Heart left ventricle (tissue), 16 donors: Measurements from ENCODE around the gene KCNH5. TPM values are rescaled to one million over a fixed set of nuclear protein-coding genes. Genes with fewer than 3 reads are reported as not detected.

ENCODE experiments used
- ATAC-seq, 4 donors: fragments of 200-7000 bp; cut with Tn5 transposase; one replicate each; pipeline ENCODE4 v1.9.1; 2020 to 2022; ENCODE audit warnings: moderate library complexity in 4 of 4, mild to moderate bottlenecking in 3 of 4, moderate number of reproducible peaks in 1 of 4
- DNase-seq, 5 donors: peaks; one replicate each; pipeline ENCODE4 v3.0.0-alpha.2; 2020
- H3K27ac ChIP-seq, 12 donors: fragments of 200-600 bp; sonication (generic) in 4 of 12; one replicate each; pipeline versions ENCODE4 v1.5.0 to v1.8.0; 2016 to 2022; ENCODE audit warnings: mild to moderate bottlenecking in 2 of 12
- H3K27me3 ChIP-seq, 9 donors: fragments of 200-600 bp; sonication (generic) in 2 of 9; one replicate each; pipeline versions ENCODE4 v1.5.1 to v1.8.0; 2016 to 2022; ENCODE audit warnings: mild to moderate bottlenecking in 3 of 9
- H3K36me3 ChIP-seq, 9 donors: fragments of 200-600 bp; sonication (generic) in 2 of 9; one replicate each; pipeline versions ENCODE4 v1.5.0 to v1.8.0; 2018 to 2022; ENCODE audit warnings: mild to moderate bottlenecking in 2 of 9
- H3K4me1 ChIP-seq, 12 donors: fragments of 200-600 bp; sonication (generic) in 4 of 12; one replicate each; pipeline versions ENCODE4 v1.5.0 to v1.8.0; 2016 to 2022; ENCODE audit warnings: mild to moderate bottlenecking in 3 of 12
- H3K4me3 ChIP-seq, 12 donors: fragments of 200-600 bp; sonication (generic) in 4 of 12; one replicate each; pipeline versions ENCODE4 v1.5.0 to v1.8.0; 2017 to 2022; ENCODE audit warnings: mild to moderate bottlenecking in 9 of 12, moderate library complexity in 4 of 12
- H3K9me3 ChIP-seq, 12 donors: fragments of 200-600 bp; sonication (generic) in 4 of 12; one replicate each; pipeline versions ENCODE4 v1.5.0 to v1.8.0; 2016 to 2022; ENCODE audit warnings: mild to moderate bottlenecking in 1 of 12
- CTCF ChIP-seq, 12 donors: fragments of 200-600 bp; sonication (generic) in 4 of 12; IDR thresholded peaks; one replicate each; pipeline versions ENCODE4 v1.5.0 to v1.8.0; 2018 to 2022; ENCODE audit warnings: antibody characterized with exemption in 12 of 12, mild to moderate bottlenecking in 5 of 12
- POLR2A ChIP-seq, 2 donors: fragments of 450-650 bp; IDR thresholded peaks; one replicate each; pipeline ENCODE4 v1.6.1; 2017; ENCODE audit warnings: antibody characterized with exemption in 2 of 2, mild to moderate bottlenecking in 2 of 2, moderate library complexity in 2 of 2
- WGBS, 4 donors: extraction: QIAGEN DNeasy Blood & Tissue Kit in 2 of 4; methylation state at CpG; one replicate each; pipeline versions ENCODE4 v1.1.5 to v1.1.7; 2013 to 2018; 5-methylcytosine and 5-hydroxymethylcytosine counted together
- intact Hi-C, 10 donors: fragments of 100-400 bp; cut with DNase I; formaldehyde crosslinking; loops; one replicate each; pipeline versions ENCODE4 v1.11.1 to v1.14.2; 2022
- polyA plus RNA-seq, 2 donors: library from polyadenylated mRNA; stranded (reverse); fragments of 200-250 nt; gene quantifications; one replicate each; pipeline ENCODE4 v1.2.3, GENCODE V29; 2013
- total RNA-seq, 9 donors: library from RNA; depleted of rRNA in 2 of 9; stranded (reverse); fragments of >200 nt in 2 of 9; fragmentation: NEBNext Ultra II Directional in 3 of 9; extraction: Animal tissue kit (Norgen Biotek cat#: 25700) in 3 of 9; gene quantifications; one replicate each; pipeline versions ENCODE4 v1.1.0 to v1.2.4, GENCODE V29; 2016 to 2023
- donor health status: ischemic (EF 13 %, LVEDD 7.1; RV severe dilation, severe dysfunction).
- donor health status: healthy with polysubstance abuse.
- donor health status: DM: no; HTN: yes; CAD: no.
- donor health status: DM: no; HTN: no; CAD: no.
- donor health status: ischemic (EF 25% LVEDD 6.9; RV normal size, moderate dysfunction).
- donor health status: ischemic (EF 25% LVEDD 5.7; RV mildly dilated, moderate dysfunction).
- donor health status: healthy.
- donor health status: DM: yes; HTN: yes; CAD: no.
- donor health status: ischemic (EF 35%, LVEDD 5.7; RV mildly dilated, moderate dysfunction).
- donor health status: nonischemic (EF 11% LVEDD 7.7; RV severe dilation, severe dysfunction).
- donor health status: DM: yes; HTN: yes; CAD: no.
- donor health status: PGD.
- donor health status: ischemic (EF 29% LVEDD 5.4; RV normal size, mild dysfunction).
- donor health status: nonischemic (EF 23%, LVEDD 6.1; RV moderate dilation, normal function).

KCNH5 gene
- total and polyA plus RNA-seq, 11 donors: 0.17 to 0.66 TPM; not detected in 9

GRCh38 chr14:62662811-62663455 is 382.3 kb downstream of the KCNH5 start:
- no peak overlapping the region for H3K4me3 ChIP-seq
- DNase-seq: no peak
- H3K4me1 ChIP-seq: no peaks in the 10 kb centered on the region
- WGBS, 4 donors: 15 to 20% (median 20%) methylated on average over 11 of the region's 11 CpGs
- no peak overlapping the region for H3K27ac ChIP-seq
- no peak for TF ChIP-seq POLR2A (IDR thresholded peaks at IDR 0.05)
- no peak for TF ChIP-seq CTCF (IDR thresholded peaks at IDR 0.05)
- H3K27me3 ChIP-seq: no peaks in the 10 kb centered on the region
- ATAC-seq: no peak
- H3K9me3 ChIP-seq: no peaks in the 10 kb centered on the region
- intact Hi-C loops: no loop called here
- H3K36me3 ChIP-seq: no peaks in the 10 kb centered on the region

- intact Hi-C loops: no loop called here
- Histone ChIP-seq H3K27me3 (no peaks in the 10 kb centered on the region), H3K36me3 (no peaks in the 10 kb centered on the region), H3K4me1 (no peaks in the 10 kb centered on the region), H3K4me3 (no peak overlapping the region), H3K27ac (no peak overlapping the region), H3K9me3 (no peaks in the 10 kb centered on the region)
- 85 to 94% (median 88%) methylated on average over 1 of the region's 1 CpG for WGBS, 4 donors
- no peak for TF ChIP-seq CTCF (IDR thresholded peaks at IDR 0.05)
- TF ChIP-seq POLR2A (IDR thresholded peaks at IDR 0.05): no peak
- DNase-seq: no peak
- no peak for ATAC-seq
Observed at GRCh38 chr14:62661818-62662217, 383.4 kb downstream of the KCNH5 start.

GRCh38 chr14:62658631-62659030 is 386.6 kb downstream of the KCNH5 start:
- no peak for TF ChIP-seq POLR2A (IDR thresholded peaks at IDR 0.05)
- TF ChIP-seq CTCF (IDR thresholded peaks at IDR 0.05): no peak
- ATAC-seq (no peak), DNase-seq (no peak)
- intact Hi-C loops: no loop called here
- Histone ChIP-seq H3K27ac (no peak overlapping the region), H3K36me3 (no peaks in the 10 kb centered on the region), H3K4me3 (no peak overlapping the region), H3K4me1 (no peaks in the 10 kb centered on the region), H3K9me3 (no peaks in the 10 kb centered on the region), H3K27me3 (no peaks in the 10 kb centered on the region)
- 89 to 97% (median 91%) methylated on average over 2 of the region's 2 CpGs for WGBS, 4 donors

- Histone ChIP-seq H3K36me3 (no peaks in the 10 kb centered on the region), H3K4me3 (no peak overlapping the region), H3K4me1 (no peaks in the 10 kb centered on the region), H3K27me3 (no peaks in the 10 kb centered on the region), H3K27ac (no peak overlapping the region), H3K9me3 (no peaks in the 10 kb centered on the region)
- 51 to 68% (median 62%) methylated on average over 2 of the region's 2 CpGs for WGBS, 4 donors
- ATAC-seq (no peak), DNase-seq (no peak)
- TF ChIP-seq POLR2A (IDR thresholded peaks at IDR 0.05) (no peak), CTCF (IDR thresholded peaks at IDR 0.05) (no peak)
- intact Hi-C loops: no loop called here
Observed at GRCh38 chr14:62657376-62657775, 387.9 kb downstream of the KCNH5 start.
